HCT116 (cell line): ENCODE data around the gene OR6B1.

ENCODE experiments used
- EZH2 ChIP-seq: fragments of 200-600 bp; sonication (generic); IDR thresholded peaks from 2 replicates; pipeline ENCODE4 v1.6.1; 2017; ENCODE audit warnings: antibody characterized with exemption, mixed run types
- EZH2phosphoT487 ChIP-seq: fragments of 200-600 bp; IDR thresholded peaks from 2 replicates; pipeline ENCODE4 v1.6.1; 2018; ENCODE audit warnings: antibody characterized with exemption, borderline replicate concordance
- FOSL1 ChIP-seq: IDR thresholded peaks from 2 replicates; pipeline ENCODE4 v1.6.1; 2012; ENCODE audit warnings: low read depth
- JUND ChIP-seq: IDR thresholded peaks from 2 replicates; pipeline ENCODE4 v1.6.1; 2012
- POLR2A ChIP-seq: IDR thresholded peaks from 2 replicates; pipeline ENCODE4 v1.7.0; 2011; ENCODE audit warnings: borderline replicate concordance; ENCODE audit not compliant: insufficient read depth, insufficient read length; ENCODE audit errors: extremely low read depth
- POLR2AphosphoS5 ChIP-seq: IDR thresholded peaks from 2 replicates; pipeline ENCODE4 v1.6.1; 2011; ENCODE audit warnings: mild to moderate bottlenecking, low read depth, low read length, moderate library complexity
- RAD21 ChIP-seq: IDR thresholded peaks from 2 replicates; pipeline ENCODE4 v1.6.1; 2012; ENCODE audit warnings: low read depth, mild to moderate bottlenecking
- SP1 ChIP-seq: IDR thresholded peaks from 2 replicates; pipeline ENCODE4 v1.6.1; 2012; ENCODE audit warnings: low read depth
- TF ChIP-seq, protein P1 (sequence below), 3 experiments: fragments of 200-600 bp in 1 of 3; sonication (generic) in 1 of 3; IDR thresholded peaks in 2 of 3; conservative IDR thresholded peaks in 1 of 3; 2 replicates each; pipeline ENCODE4 v1.5.1; 2012 to 2017; ENCODE audit warnings: low read depth in 2 of 3, low read length in 2 of 3, antibody characterized with exemption in 1 of 3, borderline replicate concordance in 1 of 3, control low read depth in 1 of 3, mild to moderate bottlenecking in 1 of 3, mixed read lengths in 1 of 3, mixed run types in 1 of 3, moderate library complexity in 1 of 3; ENCODE audit not compliant: insufficient read depth in 1 of 3
- TF ChIP-seq, protein P2 (sequence below): IDR thresholded peaks from 2 replicates; pipeline ENCODE4 v1.6.1; 2012
- TF ChIP-seq, protein P3 (sequence below): IDR thresholded peaks from 2 replicates; pipeline ENCODE4 v1.6.1; 2012
- TF ChIP-seq, protein P4 (sequence below): IDR thresholded peaks from 2 replicates; pipeline ENCODE4 v1.6.1; 2012; ENCODE audit warnings: low read depth

DNA sequence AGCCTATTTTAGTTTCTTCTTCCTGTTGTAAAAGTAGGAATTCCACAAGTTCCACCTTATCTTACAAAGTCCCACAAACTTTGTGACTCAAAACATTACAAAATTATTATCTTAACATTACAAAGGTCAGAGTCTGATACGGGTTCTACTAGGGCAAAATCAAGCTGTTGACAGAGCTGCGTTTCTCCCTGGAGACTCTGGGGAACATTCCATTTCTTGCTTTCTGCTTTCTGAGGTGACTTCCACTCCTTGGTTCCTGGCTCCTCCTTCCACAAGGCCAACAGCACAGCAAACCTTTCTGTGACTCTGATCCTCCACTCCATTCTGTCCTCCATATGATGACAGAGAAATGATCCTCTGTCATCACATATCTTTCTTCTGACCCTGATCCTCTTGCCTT, 34.8 kb upstream of the OR6B1 start:
- TF ChIP-seq, protein P1, sequence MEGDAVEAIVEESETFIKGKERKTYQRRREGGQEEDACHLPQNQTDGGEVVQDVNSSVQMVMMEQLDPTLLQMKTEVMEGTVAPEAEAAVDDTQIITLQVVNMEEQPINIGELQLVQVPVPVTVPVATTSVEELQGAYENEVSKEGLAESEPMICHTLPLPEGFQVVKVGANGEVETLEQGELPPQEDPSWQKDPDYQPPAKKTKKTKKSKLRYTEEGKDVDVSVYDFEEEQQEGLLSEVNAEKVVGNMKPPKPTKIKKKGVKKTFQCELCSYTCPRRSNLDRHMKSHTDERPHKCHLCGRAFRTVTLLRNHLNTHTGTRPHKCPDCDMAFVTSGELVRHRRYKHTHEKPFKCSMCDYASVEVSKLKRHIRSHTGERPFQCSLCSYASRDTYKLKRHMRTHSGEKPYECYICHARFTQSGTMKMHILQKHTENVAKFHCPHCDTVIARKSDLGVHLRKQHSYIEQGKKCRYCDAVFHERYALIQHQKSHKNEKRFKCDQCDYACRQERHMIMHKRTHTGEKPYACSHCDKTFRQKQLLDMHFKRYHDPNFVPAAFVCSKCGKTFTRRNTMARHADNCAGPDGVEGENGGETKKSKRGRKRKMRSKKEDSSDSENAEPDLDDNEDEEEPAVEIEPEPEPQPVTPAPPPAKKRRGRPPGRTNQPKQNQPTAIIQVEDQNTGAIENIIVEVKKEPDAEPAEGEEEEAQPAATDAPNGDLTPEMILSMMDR (IDR thresholded peaks at IDR 0.05 in 2 of 3, conservative IDR thresholded peaks at IDR 0.05 in 1 of 3; ENCODE audit: borderline replicate concordance in 1 of 3, insufficient read depth in 1 of 3, low read depth in 2 of 3, low read length in 2 of 3), result no peak
- no peak for TF ChIP-seq POLR2A
- TF ChIP-seq, protein P2, sequence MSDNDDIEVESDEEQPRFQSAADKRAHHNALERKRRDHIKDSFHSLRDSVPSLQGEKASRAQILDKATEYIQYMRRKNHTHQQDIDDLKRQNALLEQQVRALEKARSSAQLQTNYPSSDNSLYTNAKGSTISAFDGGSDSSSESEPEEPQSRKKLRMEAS, result no peak
- TF ChIP-seq RAD21, result no peak
- TF ChIP-seq POLR2AphosphoS5, result no peak
- no peak for TF ChIP-seq FOSL1
- TF ChIP-seq, protein P3, sequence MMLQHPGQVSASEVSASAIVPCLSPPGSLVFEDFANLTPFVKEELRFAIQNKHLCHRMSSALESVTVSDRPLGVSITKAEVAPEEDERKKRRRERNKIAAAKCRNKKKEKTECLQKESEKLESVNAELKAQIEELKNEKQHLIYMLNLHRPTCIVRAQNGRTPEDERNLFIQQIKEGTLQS, result no peak
- TF ChIP-seq JUND, result no peak
- TF ChIP-seq SP1, result no peak
- no peak for TF ChIP-seq EZH2
- TF ChIP-seq, protein P4, sequence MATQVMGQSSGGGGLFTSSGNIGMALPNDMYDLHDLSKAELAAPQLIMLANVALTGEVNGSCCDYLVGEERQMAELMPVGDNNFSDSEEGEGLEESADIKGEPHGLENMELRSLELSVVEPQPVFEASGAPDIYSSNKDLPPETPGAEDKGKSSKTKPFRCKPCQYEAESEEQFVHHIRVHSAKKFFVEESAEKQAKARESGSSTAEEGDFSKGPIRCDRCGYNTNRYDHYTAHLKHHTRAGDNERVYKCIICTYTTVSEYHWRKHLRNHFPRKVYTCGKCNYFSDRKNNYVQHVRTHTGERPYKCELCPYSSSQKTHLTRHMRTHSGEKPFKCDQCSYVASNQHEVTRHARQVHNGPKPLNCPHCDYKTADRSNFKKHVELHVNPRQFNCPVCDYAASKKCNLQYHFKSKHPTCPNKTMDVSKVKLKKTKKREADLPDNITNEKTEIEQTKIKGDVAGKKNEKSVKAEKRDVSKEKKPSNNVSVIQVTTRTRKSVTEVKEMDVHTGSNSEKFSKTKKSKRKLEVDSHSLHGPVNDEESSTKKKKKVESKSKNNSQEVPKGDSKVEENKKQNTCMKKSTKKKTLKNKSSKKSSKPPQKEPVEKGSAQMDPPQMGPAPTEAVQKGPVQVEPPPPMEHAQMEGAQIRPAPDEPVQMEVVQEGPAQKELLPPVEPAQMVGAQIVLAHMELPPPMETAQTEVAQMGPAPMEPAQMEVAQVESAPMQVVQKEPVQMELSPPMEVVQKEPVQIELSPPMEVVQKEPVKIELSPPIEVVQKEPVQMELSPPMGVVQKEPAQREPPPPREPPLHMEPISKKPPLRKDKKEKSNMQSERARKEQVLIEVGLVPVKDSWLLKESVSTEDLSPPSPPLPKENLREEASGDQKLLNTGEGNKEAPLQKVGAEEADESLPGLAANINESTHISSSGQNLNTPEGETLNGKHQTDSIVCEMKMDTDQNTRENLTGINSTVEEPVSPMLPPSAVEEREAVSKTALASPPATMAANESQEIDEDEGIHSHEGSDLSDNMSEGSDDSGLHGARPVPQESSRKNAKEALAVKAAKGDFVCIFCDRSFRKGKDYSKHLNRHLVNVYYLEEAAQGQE, result no peak
- TF ChIP-seq EZH2phosphoT487, result no peak
